ENCODE measurements around the gene TBC1D5.

The TBC1D5 gene

GRCh38 chr3:17260257-17260656 is 482.2 kb downstream of the TBC1D5 start:
- no peak for DNase-seq

DNA sequence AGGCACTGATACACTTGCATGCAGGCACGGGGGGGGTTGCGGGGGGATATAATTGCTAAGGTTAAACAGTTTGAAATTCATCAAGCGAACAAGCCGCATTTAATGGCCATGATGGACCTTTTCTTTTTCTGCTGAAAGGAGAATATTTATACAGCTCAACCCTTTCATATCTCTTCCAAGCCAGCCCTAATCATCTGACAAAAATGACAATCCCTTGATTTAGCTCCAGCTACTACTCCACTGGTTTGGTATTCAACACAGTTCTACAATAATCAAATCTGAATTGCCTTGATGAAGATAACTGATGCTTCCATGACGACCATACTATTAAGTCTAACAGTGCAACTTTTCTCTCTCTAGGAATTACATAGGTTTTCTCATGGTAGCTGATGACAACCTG is 482.7 kb downstream of the TBC1D5 start:
- no peak for DNase-seq

DNA sequence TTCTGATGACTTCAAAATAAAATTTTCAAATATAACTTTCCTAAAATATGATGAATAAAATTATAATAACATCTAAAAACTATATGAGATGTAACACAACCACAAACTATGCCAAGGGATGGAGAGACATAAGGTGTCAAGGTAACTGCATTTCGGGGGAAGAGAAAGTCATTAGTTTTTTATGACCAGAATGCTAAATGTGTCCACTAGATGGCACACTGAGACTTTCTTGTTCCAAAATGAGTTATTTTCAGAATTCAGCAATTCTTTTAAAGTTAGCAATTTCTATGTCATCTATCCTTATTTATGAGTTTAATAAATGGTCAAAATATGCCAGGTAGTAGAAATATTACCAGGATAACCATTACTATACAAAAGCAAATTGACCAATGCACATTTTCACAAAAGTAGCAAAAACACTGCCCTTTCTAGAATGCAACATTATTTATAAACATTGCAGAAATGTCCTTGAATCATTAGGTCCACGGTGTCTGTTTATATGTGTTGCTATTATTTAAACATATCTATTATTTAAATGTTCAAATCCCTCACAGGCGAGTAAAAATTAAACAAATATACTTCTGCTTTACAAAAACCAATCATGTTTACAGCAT is 483.5 kb downstream of the TBC1D5 start:
- peak; percentile 9 for DNase-seq

GRCh38 chr3:17257269-17257668 is 485.2 kb downstream of the TBC1D5 start:
- DNase-seq = no peak

- no peak for DNase-seq
Measured at GRCh38 chr3:17243621-17244020, 498.8 kb downstream of the TBC1D5 start.

- DNase-seq = no peak
Measured at GRCh38 chr3:17239417-17239816, 503.0 kb downstream of the TBC1D5 start.

DNA sequence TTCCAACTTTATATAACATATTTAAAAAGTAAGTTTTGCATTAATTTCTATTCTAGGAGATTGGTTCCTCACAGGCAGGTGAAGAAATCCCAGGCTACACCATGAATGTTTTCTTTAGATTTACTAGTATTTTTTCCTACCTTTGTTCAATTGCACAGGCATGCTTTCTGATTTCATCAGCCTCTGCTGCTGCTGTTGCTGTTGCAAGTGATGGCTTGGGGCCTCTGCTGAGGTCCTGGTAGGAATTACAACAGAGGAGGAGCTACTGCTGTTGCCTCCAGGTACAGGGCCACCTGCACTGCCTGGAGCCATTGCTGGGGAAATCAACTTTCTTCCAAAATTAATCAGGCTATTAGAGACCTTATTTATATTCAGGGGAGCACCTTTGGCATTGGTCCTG is 504.4 kb downstream of the TBC1D5 start:
- DNase-seq = no peak

- DNase-seq = no peak
Measured at GRCh38 chr3:17235310-17235709, 507.1 kb downstream of the TBC1D5 start.

- DNase-seq = no peak
Measured at GRCh38 chr3:17234382-17234781, 508.0 kb downstream of the TBC1D5 start.

- DNase-seq = peak; percentile 37
Measured at GRCh38 chr3:17233398-17233800, 509.0 kb downstream of the TBC1D5 start.

GRCh38 chr3:17232442-17232841 is 510.0 kb downstream of the TBC1D5 start:
- DNase-seq = no peak

- DNase-seq = no peak
Measured at GRCh38 chr3:17231537-17232261, 510.7 kb downstream of the TBC1D5 start.

GRCh38 chr3:17227472-17227871 is 515.0 kb downstream of the TBC1D5 start:
- DNase-seq = no peak

DNA sequence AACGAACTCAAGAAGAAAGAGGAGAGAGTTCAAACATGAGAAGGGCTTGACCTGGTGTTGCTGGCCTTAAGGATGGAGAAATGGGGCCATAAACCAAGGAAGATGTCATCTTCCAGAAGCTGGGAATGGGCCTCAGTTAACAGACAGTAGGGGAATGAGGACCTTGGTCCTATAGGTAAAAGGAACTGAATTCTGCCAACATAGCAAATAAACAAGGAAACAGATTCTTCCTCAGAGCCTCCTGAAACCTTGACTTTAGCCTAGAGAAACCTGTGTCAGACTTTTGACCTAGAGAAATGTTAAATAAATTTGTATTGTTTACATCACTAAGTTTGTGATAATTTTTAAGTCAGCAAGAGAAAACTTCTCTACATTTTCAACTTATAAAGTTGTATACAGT is 520.9 kb downstream of the TBC1D5 start:
- no peak for DNase-seq

DNA sequence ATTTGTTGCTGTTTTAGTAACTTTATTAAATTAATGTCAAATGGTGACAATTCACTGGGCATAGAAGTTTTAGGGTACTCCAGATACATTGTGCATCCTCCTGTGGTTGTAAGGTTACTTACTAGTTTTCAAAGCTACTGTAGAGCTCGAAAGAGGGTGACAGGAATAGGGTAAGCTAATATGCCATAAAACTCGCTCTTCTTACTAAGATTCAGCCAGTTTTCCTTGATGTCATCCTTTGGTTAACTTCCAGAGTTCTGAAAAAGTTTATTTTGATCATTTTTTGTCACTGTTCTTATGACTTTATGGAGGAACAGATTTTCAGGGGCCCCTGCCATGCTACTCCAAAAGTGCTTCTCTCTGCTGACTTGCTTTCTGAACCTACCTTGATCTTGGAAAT is 522.8 kb downstream of the TBC1D5 start:
- DNase-seq = no peak

GRCh38 chr3:17218587-17218986 is 523.8 kb downstream of the TBC1D5 start:
- no peak for DNase-seq

- no peak for DNase-seq
Measured at GRCh38 chr3:17217588-17217987, 524.8 kb downstream of the TBC1D5 start.

GRCh38 chr3:17213102-17213501 is 529.3 kb downstream of the TBC1D5 start:
- no peak for DNase-seq

DNA sequence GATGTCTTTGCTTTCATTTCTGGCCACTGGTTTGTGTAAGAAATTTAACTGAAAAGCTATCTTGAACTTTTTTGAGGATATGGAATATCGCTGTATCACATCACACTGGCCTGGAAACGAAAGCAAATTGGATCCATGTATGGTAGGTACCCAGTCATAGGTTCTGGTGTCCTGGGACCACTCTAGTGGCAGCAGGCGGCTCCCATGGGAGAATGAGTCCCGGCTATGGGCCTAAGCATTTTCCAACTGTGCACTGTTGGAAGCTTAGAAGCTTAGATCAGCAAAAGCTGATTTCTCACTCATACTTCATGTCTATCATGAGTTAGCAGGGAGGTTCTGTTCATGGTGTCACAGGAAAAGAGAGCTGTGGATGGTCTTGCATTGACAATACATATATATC is 534.5 kb downstream of the TBC1D5 start:
- DNase-seq = no peak

DNA sequence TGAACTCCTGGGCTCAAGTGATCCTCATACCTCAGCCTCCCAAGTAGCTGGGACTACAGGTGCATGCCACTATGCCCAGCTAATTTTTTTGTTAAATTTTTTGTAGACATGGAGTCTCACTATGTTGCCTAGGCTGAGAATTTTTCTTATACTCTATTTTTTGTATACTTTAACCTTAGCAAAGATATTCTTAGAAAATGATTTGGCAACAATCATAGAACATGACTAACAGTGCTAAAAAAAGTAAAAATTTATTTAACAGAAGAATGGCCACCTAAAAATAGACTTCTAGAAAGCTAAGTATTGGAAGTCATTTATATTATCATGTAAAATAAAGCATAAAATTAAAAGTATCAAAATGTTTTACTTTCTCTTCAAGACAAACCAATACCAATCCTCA is 535.4 kb downstream of the TBC1D5 start:
- no peak for DNase-seq

DNA sequence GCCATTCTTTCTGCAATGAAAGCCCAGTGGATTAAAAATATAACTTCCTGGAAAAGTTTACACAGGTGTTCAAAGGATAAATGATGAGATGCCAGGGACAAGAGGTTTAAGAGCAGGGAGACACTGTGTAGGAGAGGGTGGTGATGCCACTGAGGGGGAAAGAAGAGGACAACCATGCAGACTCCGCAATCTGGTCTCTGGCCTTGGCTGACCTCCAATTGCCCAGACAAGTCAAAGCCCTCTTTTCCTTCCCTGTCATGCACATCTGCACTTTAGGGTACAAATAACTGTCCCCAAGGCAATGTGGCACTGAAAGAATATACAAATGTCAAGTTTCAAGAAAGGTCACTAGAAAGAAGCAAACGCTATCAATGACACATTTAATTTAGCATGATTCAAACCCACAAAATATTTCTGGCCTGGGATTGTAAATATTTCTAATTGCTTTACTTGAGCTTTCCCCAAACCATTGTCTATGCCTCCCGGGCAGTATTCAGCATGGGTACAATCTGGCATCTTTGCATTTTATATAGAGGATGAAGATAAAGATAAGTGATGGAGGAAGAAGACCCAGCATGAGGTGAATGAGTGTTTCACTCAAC is 538.3 kb downstream of the TBC1D5 start:
- DNase-seq = no peak

DNA sequence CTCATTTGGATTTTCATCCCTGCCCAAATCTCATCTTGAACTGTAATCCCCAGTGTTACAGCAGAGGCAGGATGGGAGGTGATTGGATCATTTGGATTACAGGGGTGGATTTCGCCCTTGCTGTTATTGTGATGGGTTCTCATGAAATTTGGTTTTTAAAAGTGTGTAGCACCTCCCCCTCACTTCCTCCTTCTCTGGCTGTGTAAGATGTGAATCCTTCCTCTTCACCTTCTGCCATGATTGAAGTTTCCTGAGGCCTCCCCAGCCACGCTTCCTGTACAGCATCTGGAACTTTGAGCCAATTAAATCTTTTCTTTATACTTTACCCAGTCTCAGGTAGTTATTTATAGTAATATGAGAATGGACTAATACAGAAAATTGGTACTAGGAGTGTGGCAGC is 540.9 kb downstream of the TBC1D5 start:
- no peak for DNase-seq

DNA sequence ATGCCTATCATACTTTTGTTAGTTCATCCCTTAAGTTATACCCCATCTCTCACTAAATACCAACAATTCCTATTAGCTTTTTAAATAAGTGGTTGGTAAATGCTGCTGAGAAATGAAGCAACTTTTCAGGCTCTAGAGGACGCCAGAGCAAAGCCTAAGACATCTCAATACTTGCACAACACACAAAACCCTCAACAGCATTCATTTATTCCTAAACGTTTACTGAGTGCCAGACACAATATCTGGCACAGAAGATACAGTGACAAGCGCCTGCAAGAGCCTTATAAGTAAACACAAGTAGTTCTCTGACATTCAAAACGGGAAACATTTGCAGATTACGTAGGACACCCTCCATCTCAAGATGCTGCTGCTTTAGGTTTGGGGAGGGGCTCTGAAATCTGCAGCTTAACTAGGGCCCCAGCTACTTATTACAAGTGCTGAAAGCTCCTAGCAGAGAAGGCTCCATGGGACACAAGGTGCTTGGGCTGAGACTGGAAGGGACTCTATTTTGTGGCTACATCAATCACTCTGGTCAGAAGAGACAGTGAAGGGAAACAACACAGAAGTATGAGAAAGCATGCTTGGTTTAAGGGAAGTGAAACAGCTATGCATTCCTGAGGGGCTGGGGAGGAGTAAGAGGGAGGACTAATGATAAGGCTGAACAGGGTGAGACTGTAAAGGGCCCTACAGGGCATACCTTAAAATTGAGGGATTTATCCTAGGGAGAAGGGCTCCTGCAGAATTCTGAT is 546.4 kb downstream of the TBC1D5 start:
- no peak for DNase-seq

DNA sequence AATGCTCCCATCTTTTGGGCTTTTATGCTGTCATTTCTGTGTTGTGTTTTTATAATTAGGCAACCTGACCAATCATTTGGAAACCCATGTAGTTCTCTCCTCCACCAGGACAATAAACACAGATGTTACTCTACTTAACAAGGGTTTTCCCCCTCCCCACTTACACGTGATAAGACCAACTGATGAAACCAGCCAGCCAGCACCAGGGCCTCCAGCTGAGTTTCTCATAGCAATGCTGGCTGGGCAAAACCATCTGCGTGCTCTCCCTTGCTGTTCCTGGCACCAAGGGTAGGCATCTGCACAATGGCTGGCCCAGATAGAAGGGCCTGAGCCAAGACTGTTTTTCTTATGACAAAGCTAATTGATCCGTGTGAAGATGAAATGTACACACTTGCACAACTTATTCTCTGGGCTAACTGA is 547.2 kb downstream of the TBC1D5 start:
- DNase-seq = no peak

Data from GDM1 (cell line).